Measurements from ENCODE around the gene MAP3K6.
A peak's percentile ranks its signal among the peaks of the same experiment; 100 is the strongest.

Gene MAP3K6

GRCh38 chr1:27400963-27401341 is 34.2 kb upstream of the MAP3K6 start:
- no peak overlapping the region for H3K27ac Mint-ChIP-seq
- no peak overlapping the region for H3K4me3 Mint-ChIP-seq
- no peak for ATAC-seq

DNA sequence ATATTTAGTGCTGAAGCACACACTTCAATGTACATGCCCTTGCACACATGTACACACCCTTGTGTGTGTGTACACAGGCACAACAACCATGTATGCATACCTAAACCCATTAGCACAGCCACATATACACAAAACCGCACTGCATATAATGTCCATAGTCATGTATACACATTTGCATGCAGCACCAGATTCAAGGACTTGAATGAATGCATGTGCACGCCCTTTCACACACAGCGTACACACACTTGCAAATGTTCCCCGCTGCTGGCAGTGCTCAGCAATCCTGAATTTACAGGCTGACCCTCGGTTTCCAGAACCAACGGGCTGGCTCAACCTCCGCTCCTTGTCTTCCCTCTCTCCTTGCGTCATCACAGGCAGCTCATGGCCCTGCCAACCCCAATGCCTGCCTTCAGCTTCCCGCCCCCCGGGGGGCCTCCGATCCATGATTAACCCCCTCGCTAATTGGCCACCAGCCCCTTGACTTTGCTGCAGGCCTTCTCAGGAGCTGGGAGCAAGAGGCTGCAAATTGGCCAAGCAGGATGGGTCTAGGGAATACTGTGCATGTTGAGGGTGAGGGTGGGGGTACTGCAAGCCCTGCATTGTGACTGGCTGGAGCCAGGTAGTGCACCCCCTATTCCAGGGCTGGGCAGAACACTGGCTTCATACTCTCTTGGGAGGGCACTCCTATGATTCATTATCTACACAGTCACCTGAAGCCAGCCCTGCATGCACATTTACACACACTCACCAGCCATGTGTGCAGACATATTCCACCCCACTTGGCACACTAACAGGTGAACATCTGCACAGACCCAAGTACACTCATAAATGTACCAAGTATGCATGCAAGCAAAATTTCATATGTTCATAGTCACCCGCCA is 33.6 kb upstream of the MAP3K6 start:
- Mint-ChIP-seq H3K27ac (no peak overlapping the region), H3K27me3 (no peaks in the 10 kb centered on the region), H3K4me1 (peaks cover 35% of the 10 kb centered on the region), H3K9me3 (no peaks in the 10 kb centered on the region), H3K4me3 (no peak overlapping the region), H3K36me3 (no peaks in the 10 kb centered on the region)
- ATAC-seq: no peak

More at GRCh38 chr1:27400963-27401341, 34.2 kb upstream of the MAP3K6 start:
- Mint-ChIP-seq H3K36me3 (no peaks in the 10 kb centered on the region), H3K4me1 (peaks cover 33% of the 10 kb centered on the region), H3K9me3 (no peaks in the 10 kb centered on the region), H3K27me3 (no peaks in the 10 kb centered on the region)

GRCh38 chr1:27399251-27400025 is 32.7 kb upstream of the MAP3K6 start:
- H3K4me3 Mint-ChIP-seq: no peak overlapping the region
- ATAC-seq: no peak
- no peaks in the 10 kb centered on the region for H3K9me3 Mint-ChIP-seq
- no peaks in the 10 kb centered on the region for H3K27me3 Mint-ChIP-seq
- H3K36me3 Mint-ChIP-seq: no peaks in the 10 kb centered on the region
- peak overlapping the region; percentile 67 for H3K27ac Mint-ChIP-seq
- H3K4me1 Mint-ChIP-seq: peaks cover 39% of the 10 kb centered on the region

GRCh38 chr1:27398405-27399149 is 31.8 kb upstream of the MAP3K6 start:
- Mint-ChIP-seq H3K36me3 (no peaks in the 10 kb centered on the region), H3K4me3 (no peak overlapping the region), H3K27ac (peak overlapping the region; percentile 67), H3K27me3 (no peaks in the 10 kb centered on the region), H3K4me1 (peaks cover 31% of the 10 kb centered on the region), H3K9me3 (no peaks in the 10 kb centered on the region)
- no peak for ATAC-seq

DNA sequence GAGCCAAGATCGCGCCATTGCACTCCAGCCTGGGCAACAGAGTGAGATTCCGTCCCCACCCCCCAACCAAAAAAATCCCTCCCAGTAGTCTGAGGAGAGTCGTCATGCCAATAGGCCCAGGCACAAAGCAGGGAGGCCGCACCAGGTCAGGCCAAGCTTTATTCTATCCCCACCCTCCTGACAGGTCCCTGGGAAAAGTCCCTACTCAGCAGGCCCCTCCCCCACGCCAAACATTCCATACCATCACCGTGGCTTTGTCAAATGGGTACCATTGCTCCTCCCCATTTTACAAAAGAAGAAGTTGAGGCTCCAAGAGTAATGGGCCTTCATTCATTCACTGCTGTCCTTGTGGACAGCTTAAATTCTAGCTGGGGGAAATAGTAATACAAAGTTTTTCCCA is 31.0 kb upstream of the MAP3K6 start:
- Mint-ChIP-seq H3K9me3 (no peaks in the 10 kb centered on the region), H3K36me3 (no peaks in the 10 kb centered on the region), H3K27ac (peak overlapping the region; percentile 8), H3K4me3 (no peak overlapping the region), H3K4me1 (peaks cover 27% of the 10 kb centered on the region), H3K27me3 (no peaks in the 10 kb centered on the region)
- no peak for ATAC-seq

DNA sequence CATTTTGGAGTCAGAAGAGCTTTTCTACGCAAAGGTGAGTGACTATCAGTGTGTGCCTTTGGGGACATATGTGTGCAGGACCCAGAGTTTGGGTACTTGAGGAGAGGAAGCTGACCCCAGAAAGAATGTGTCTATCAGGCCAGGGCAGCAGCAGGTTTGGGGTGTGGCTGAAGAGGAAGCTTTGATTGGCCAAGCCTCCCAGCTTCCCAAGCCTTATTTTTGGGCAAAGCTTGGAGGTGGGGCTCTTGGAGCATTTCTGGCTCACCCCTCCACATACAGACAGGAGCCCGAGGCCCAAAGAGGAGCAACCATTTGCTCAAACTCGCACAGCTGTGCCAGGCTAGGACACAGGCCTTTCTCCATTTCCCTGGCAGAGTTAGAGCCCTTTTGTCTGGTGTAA is 30.3 kb upstream of the MAP3K6 start:
- ATAC-seq: no peak
- Mint-ChIP-seq H3K36me3 (no peaks in the 10 kb centered on the region), H3K4me3 (no peak overlapping the region), H3K27me3 (no peaks in the 10 kb centered on the region), H3K9me3 (no peaks in the 10 kb centered on the region), H3K4me1 (peaks cover 27% of the 10 kb centered on the region), H3K27ac (no peak overlapping the region)

- H3K9me3 Mint-ChIP-seq: no peaks in the 10 kb centered on the region
- no peak overlapping the region for H3K27ac Mint-ChIP-seq
- peaks cover 31% of the 10 kb centered on the region for H3K4me1 Mint-ChIP-seq
- peak; percentile 65 for ATAC-seq
- H3K36me3 Mint-ChIP-seq: no peaks in the 10 kb centered on the region
- H3K27me3 Mint-ChIP-seq: no peaks in the 10 kb centered on the region
- no peak overlapping the region for H3K4me3 Mint-ChIP-seq
These were observed 28.9 kb upstream of the MAP3K6 start for GRCh38 chr1:27395441-27396195.

GRCh38 chr1:27394925-27395324 is 28.2 kb upstream of the MAP3K6 start:
- Mint-ChIP-seq H3K36me3 (no peaks in the 10 kb centered on the region), H3K27ac (no peak overlapping the region), H3K9me3 (no peaks in the 10 kb centered on the region), H3K4me1 (peaks cover 31% of the 10 kb centered on the region), H3K27me3 (no peaks in the 10 kb centered on the region), H3K4me3 (no peak overlapping the region)
- no peak for ATAC-seq

- H3K4me3 Mint-ChIP-seq: no peak overlapping the region
- H3K27ac Mint-ChIP-seq: no peak overlapping the region
- H3K9me3 Mint-ChIP-seq: no peaks in the 10 kb centered on the region
- H3K36me3 Mint-ChIP-seq: no peaks in the 10 kb centered on the region
- ATAC-seq: no peak
- H3K4me1 Mint-ChIP-seq: peaks cover 31% of the 10 kb centered on the region
- no peaks in the 10 kb centered on the region for H3K27me3 Mint-ChIP-seq
These were observed 27.5 kb upstream of the MAP3K6 start for GRCh38 chr1:27394282-27394658.

DNA sequence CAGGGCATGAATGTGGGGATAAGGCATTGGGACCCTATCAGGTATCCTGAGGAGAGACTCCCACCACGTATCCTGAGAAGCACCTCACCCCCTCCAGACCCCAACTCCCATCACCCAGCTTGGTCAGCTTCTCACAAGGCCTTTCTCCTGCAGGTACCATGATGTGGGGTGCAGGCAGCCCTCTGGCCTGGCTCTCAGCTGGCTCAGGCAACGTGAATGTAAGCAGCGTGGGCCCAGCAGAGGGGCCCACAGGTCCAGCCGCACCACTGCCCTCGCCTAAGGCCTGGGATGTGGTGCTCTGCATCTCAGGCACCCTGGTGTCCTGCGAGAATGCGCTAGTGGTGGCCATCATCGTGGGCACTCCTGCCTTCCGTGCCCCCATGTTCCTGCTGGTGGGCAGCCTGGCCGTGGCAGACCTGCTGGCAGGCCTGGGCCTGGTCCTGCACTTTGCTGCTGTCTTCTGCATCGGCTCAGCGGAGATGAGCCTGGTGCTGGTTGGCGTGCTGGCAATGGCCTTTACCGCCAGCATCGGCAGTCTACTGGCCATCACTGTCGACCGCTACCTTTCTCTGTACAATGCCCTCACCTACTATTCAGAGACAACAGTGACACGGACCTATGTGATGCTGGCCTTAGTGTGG is 27.0 kb upstream of the MAP3K6 start:
- H3K4me3 Mint-ChIP-seq: no peak overlapping the region
- no peaks in the 10 kb centered on the region for H3K27me3 Mint-ChIP-seq
- H3K27ac Mint-ChIP-seq: no peak overlapping the region
- no peak for ATAC-seq
- no peaks in the 10 kb centered on the region for H3K36me3 Mint-ChIP-seq
- H3K4me1 Mint-ChIP-seq: peaks cover 32% of the 10 kb centered on the region
- H3K9me3 Mint-ChIP-seq: no peaks in the 10 kb centered on the region

DNA sequence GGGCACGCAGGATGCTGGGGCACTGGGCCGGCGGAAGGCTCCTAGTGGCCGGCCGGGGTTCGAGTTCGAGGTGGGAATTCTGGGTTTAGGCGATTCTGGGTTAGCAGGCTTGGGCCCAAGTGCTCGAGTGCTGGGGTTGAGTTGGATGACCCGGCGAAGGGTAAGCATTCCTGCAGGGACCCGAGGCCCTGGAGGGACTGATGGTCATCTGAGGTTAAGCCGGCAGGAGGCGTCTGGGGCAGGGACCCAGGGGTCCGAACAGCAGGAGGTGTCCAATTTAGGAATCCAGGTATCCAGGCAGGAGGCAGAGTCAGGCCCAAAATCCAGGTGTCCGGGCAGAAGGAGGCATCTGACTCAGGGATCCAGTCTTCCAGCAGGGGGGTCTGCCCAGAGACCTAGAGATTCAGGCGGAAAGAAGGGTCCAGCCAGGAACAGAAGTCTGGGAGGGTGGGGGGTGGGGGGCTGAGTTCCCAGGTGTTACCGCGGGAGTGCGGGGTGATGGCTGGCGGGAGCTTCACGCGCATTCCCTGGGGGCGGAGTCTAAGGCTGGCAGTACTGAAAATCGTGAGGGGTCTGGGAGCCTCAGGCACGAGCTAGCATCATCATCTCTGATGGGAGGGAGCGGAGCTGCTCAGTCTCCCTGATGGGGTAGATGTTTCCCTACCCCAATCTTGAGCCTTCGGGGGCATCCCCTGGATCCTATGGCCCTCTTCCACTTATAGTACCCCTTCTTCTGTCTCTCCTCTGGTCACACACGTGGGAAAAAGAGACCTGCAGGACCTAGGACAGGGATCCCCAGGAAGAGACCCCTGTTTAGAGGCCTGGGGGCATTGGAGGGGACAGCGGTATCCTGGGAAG is 26.2 kb upstream of the MAP3K6 start:
- ATAC-seq: peak; percentile 2

GRCh38 chr1:27392096-27392777 is 25.5 kb upstream of the MAP3K6 start, which contains the start of gene GPR3:
GPR3 (plus strand) TSS chr1:27392622; CDS start chr1:27393799, 1,177 bp downstream.
- ATAC-seq: peak; percentile 95
- no peaks in the 10 kb centered on the region for H3K36me3 Mint-ChIP-seq
- peak within 1 kb of the TSS; percentile 81 for H3K27ac Mint-ChIP-seq
- no peaks in the 10 kb centered on the region for H3K27me3 Mint-ChIP-seq
- H3K9me3 Mint-ChIP-seq: no peaks in the 10 kb centered on the region
- peaks cover 36% of the 10 kb centered on the region for H3K4me1 Mint-ChIP-seq
- H3K4me3 Mint-ChIP-seq: peak within 1 kb of the TSS; percentile 85

More for the DNA sequence above, 26.2 kb upstream of the MAP3K6 start:
- H3K4me1 Mint-ChIP-seq: peaks cover 36% of the 10 kb centered on the region
- H3K36me3 Mint-ChIP-seq: no peaks in the 10 kb centered on the region
- H3K27me3 Mint-ChIP-seq: no peaks in the 10 kb centered on the region
- H3K9me3 Mint-ChIP-seq: no peaks in the 10 kb centered on the region
- peak overlapping the region; percentile 81 for H3K27ac Mint-ChIP-seq
- peak overlapping the region; percentile 72 for H3K4me3 Mint-ChIP-seq

GRCh38 chr1:27391511-27392095 is 24.8 kb upstream of the MAP3K6 start:
- H3K27me3 Mint-ChIP-seq: no peaks in the 10 kb centered on the region
- no peak for ATAC-seq
- peak overlapping the region; percentile 85 for H3K4me3 Mint-ChIP-seq
- H3K9me3 Mint-ChIP-seq: no peaks in the 10 kb centered on the region
- peaks cover 36% of the 10 kb centered on the region for H3K4me1 Mint-ChIP-seq
- no peaks in the 10 kb centered on the region for H3K36me3 Mint-ChIP-seq
- peak overlapping the region; percentile 81 for H3K27ac Mint-ChIP-seq

All from stimulated activated memory B cell treated with anti-CD40 and anti-IgM and Interleukin-4, amounts not matched to agents 10 μg/mL and 1 μg/mL and 100 μg/mL, for 72 hours (primary cell).